Stimulated activated CD8-positive, alpha-beta memory T cell treated with anti-CD3 and anti-CD28 coated beads, Interleukin-12 subunit alpha, Interleukin-12 subunit beta, amount 100 ng/mL, for 24 hours (primary cell): ENCODE results near the gene NTRK2.

Experiments used
- DNase-seq: peaks from one replicate; pipeline ENCODE4 v3.0.0-alpha.2; 2020; ENCODE audit errors: extremely low read depth

Gene NTRK2

GRCh38 chr9:84681516-84682285, 12.2 kb downstream of the NTRK2 start:
- no peak for DNase-seq

GRCh38 chr9:84686068-84686467, 16.5 kb downstream of the NTRK2 start:
- no peak for DNase-seq

DNA sequence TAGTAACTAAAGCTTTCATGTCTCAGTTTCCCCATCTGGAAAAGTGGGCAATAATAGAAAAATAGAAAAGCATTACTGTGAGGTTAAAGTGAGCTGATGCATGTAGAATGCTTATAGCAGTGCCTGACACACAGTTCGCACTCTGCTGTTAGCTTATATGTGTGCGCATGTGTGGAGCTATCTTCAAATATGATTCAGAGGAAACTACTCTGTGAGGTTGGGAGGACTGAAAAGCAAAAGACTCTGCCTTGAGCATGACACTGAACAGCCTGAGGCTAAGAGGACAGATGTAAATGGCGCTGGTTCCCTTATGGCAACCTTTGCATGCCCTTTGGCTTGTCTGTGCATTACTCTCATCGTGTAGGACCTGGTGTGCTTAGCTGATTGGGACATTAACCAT, 19.4 kb downstream of the NTRK2 start:
- no peak for DNase-seq

GRCh38 chr9:84691634-84692033, 22.1 kb downstream of the NTRK2 start:
- DNase-seq = no peak

- no peak for DNase-seq
These were observed 24.7 kb downstream of the NTRK2 start for GRCh38 chr9:84694248-84694647.

- DNase-seq = no peak
These were observed 27.5 kb downstream of the NTRK2 start for GRCh38 chr9:84697042-84697441.

DNA sequence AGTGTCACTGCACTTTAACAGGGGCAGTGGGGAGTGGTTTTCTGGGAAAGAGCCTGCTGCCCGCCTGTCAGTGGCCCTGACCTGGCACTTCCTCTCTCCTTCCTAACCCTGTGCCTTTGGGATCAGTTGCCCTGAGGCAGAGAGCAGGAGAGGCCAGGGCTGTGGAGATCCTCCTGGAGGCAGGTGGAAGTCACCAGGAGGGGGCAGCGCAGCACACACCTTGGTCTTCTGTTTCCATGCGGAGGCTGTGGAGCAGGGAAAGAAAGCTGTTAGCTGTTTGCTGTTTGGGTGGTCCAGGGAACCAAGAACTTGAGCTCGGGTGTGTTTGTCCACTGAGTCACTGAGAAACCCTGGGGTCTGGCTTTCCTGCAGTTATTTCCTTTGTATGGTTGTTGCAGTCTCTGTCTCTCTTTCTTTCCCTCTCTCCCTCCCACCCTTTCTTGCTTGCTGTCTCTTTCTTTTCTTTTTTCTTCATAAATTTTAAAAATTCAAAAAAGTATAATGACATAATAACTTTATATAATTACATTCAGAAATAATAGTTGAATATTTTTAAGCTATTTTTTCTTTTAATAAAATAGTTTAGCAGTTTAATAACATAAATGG, 28.1 kb downstream of the NTRK2 start:
- no peak for DNase-seq

- no peak for DNase-seq
These were observed 28.8 kb downstream of the NTRK2 start for GRCh38 chr9:84698323-84698722.

GRCh38 chr9:84699984-84700383, 30.5 kb downstream of the NTRK2 start:
- no peak for DNase-seq

GRCh38 chr9:84701801-84702200, 32.3 kb downstream of the NTRK2 start:
- no peak for DNase-seq

DNA sequence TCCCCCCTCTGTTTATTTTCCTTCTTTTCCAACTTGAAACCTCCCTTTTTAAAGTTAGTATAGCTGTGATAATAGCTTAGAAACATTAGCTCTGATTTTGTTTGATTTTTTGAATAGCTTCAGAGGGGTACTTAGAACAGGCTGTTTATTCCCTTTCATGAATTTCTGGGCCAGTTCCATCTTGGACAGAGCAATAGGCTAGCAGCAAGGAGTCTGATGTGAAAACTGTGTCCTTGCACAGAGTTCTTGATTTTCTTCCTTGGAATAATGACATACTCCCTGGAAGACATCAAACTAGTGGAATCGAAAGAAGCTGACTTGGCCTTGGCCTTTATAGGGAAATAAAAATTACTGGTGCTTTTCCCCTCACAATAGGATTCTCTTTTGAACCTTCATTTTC, 32.9 kb downstream of the NTRK2 start:
- DNase-seq = no peak

DNA sequence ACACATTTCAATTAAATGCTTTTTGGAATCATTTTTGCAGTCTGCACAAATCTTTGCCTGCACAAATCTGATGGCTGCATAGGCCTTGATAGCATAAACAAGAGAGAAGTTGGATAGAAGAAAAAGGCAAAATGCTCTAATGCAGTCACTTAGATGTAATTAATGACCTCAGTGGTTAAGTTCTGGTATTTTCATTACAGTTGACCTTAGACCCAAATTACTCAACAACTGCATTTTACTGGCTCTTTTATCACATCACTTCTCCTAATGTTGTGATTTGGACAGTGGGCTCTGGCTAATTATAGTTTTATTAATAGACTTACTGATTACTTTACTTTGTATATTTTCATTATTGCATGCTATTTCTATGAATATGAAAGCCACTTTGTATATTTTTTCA, 34.3 kb downstream of the NTRK2 start:
- DNase-seq = no peak

DNA sequence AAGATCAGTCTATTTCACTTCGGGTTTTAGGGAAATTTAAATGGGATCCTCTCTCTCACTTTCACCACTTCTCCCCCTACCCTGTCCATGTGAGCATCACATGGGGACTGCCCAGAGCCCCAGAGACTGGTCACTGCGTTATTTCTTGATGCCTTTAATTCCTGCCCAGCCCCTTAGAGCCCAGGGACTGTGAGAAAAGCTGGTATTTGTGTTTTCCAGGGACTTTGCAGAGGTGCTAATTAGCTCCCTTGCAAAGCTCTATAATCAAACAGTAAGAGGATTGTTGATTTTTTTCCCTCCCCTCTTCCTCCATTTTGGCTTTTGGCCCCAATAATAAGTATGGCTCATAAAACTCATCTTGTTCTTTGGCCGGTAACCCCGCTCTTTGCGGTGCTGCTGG, 35.6 kb downstream of the NTRK2 start:
- DNase-seq = no peak

DNA sequence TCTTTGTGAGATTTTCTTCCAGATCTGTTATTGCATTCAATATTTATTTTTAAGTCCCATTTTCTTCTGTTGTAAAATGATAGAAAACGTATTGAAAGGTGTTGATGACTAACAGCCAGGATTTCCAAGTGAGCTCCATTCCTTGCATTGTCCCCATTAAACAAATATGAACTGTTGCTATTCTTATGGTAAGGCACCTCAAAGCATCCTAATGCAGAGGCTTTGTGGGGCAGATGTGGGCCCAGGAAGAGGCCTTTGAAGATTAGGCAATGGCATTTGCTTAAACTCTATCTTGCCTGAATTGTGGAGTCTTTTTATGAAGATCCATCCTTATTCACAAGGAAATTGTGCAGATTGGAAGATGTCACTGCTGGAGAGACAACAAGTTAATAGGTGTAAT, 38.9 kb downstream of the NTRK2 start:
- no peak for DNase-seq

GRCh38 chr9:84709056-84709455, 39.5 kb downstream of the NTRK2 start:
- no peak for DNase-seq

DNA sequence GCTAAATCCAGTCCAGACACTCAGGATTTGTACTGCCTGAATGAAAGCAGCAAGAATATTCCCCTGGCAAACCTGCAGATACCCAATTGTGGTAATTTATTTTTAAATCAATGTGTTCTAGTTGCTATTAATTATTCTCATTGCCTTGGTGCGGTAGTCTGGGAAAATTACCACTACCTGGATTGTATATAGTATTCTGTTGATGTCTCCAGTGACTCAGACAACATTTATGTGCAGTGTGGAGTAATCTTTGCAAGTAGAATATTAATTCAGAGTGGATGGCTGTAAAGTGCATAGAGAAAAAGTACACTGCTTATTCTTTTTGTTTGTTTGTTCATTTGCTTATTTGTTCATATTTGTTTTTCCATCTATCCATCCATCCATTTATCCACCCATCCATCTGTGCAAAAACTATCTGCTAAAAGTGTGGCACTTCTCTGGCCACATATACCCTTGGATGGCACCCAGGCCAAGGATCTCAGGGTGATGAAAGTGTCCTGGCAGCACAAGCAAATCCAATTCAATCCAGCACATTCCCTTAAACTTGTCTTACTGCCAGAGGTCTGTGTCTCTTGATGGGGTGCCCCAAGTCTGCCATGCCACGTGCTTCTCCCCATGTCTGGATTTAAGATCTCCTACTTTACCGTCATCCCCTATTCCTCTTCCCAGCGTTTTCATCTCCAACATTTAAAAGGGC, 41.3 kb downstream of the NTRK2 start:
- no peak for DNase-seq

DNA sequence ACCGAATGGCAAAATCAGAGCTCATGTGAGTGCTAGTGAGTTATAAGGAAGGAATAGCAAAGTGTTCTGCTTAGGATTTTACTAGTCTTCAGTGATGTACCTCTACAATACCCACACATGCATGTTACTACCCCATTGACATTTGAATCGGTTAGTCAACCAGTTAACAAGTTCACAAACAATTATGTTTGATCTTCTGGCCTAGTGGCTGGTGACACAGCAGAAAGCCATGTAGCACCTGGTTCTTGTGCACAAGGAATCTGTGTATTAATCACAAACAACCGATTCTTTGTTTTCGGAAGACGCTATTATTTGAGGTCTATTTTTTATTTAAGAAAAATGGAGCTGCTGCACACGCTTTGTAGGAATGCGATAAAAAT, 41.9 kb downstream of the NTRK2 start:
- DNase-seq = no peak

DNA sequence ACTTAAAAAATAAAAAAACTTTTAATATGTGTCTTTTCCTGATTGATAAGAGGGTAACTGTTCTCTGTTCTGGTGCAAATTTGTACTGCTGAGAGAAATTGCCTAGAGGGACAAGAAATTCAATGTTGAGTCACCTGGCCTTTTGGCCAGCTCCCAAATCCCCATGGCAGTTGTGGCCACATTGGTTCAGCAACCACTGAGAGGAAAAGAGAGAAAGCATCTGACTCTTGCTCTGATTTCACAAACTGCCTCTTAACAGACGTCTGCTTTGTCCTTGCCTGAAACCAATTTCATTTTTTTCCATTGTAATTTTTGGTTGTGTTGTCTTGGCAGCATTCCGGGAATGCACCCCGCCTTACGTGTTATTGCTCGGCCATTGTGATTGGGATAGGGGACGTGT, 42.4 kb downstream of the NTRK2 start:
- DNase-seq = no peak

GRCh38 chr9:84716217-84716616, 46.7 kb downstream of the NTRK2 start:
- DNase-seq = no peak

DNA sequence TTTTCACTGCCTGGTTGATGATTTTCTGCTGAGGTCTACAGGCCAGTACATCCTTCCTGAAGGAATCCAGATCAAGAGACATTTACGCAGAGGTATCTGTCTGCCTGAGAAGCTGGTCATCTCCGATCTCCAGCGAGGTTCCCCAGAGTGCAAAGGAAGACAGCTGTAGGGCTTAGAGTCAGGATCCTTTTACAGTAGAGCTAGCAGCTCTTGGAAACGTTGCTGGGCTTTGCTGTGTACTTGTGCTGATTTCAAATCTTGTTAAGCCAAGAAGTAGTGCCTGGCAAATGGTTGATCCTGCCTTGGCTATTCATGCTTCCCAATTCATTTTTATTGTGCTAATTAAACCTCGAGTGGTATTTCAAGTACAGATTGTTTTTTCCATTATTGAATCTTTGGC, 48.9 kb downstream of the NTRK2 start:
- no peak for DNase-seq

- no peak for DNase-seq
These were observed 53.0 kb downstream of the NTRK2 start for GRCh38 chr9:84722388-84722989.

- no peak for DNase-seq
These were observed 53.9 kb downstream of the NTRK2 start for GRCh38 chr9:84723426-84723825.

- DNase-seq = no peak
These were observed 62.2 kb downstream of the NTRK2 start for GRCh38 chr9:84731696-84732095.
